GM23248 (cell line): ENCODE data around the gene PKLR.

Experiments used
- EZH2 ChIP-seq: fragments of 200-600 bp; sonication (generic); IDR thresholded peaks from 2 replicates; pipeline ENCODE4 v1.6.1; 2018; ENCODE audit warnings: antibody characterized with exemption, mild to moderate bottlenecking; ENCODE audit not compliant: insufficient read depth, poor library complexity, severe bottlenecking
- EZH2phosphoT487 ChIP-seq: fragments of 200-600 bp; sonication (generic); IDR thresholded peaks from 2 replicates; pipeline ENCODE4 v1.6.1; 2018; ENCODE audit warnings: antibody characterized with exemption, moderate library complexity, mild to moderate bottlenecking, low read depth; ENCODE audit not compliant: insufficient read depth

DNA sequence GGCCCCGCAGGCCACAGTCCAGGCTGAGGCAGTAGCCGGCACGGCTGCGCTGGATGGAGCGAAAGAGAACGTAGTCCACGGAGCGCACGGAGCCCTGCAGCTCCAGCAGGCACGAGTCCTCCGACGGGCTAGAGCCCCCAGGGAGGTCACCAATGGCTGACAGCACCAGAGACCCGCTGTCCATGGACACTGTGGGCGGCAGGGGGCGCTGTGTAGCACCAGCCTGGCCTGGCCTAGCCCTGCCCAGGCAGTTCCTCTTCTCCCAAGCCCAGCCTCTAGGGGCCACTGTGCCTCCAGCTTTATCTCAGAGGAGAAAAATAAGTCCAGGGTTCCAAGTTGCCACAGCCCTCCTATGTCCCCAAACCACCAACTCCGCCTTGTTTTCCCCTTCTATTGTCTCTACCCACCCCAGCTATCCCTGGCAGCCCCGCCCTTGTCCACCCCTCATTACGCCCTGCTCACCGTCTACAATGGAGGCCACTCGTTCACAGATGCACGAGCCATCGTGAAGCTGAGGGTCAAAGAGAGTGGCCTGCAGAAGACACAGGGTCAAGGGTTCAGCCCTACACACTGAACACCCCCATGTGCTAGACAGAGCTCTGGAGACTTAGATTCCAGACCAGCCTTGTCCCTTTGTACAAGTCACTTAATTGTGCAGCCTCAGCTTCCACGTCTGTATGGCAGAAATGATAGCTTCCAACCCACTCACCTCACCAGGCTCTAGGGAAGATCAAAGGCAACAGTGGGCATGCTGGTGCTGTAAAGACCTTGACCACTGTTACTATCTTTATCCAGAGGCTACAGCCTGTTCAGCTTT lies 50.4 kb downstream of the PKLR start:
- TF ChIP-seq EZH2: no peak
- no peak for TF ChIP-seq EZH2phosphoT487
